ENCODE results near the gene TEX264.
A peak's percentile ranks its signal among the peaks of the same experiment; 100 is the strongest.
"Not testable (repeated sequence)": the region's sequence is repeated elsewhere in the genome, so short reads cannot be mapped to it uniquely, and the experiment has no call there.

Gene TEX264

DNA sequence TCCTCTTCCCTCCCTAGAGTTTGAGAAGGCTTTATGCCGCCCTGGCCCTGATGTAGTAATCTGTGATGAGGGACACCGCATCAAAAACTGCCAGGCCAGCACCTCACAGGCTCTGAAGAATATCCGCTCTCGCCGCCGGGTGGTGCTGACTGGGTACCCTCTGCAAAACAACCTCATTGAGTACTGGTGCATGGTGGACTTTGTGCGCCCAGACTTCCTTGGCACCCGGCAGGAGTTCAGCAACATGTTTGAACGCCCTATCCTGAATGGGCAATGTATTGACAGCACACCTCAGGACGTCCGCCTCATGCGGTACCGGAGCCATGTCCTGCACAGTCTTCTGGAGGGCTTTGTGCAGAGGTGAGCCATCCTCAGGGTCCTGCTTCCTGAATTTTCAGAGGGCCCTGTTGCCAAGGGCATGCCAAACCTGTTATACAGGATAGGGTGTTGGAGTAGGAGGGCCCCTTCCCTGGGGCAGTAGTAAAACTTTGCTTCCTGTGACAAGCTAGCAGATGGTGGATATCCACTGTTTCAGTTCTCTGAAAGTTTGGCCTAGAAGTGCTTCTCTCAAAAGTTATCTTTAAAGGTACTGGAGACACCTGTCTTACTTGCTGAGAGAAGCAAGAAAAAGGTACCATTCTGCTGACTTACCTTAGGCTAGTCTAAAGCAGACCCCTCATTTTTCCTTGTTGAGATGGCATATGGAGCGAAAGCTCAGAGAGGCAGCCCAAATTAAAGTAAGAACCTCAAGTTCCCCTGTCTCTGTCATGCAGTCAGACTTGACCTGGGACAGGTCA is 33.7 kb upstream of the TEX264 start:
- H3K4me3 ChIP-seq (replicated peaks; ENCODE audit: insufficient read depth, low read length) = no peak overlapping the region
- DNase-seq (ENCODE audit: low read depth in 1 of 2, low spot score in 1 of 2) = no peak
- no peaks in the 10 kb centered on the region for H3K27me3 ChIP-seq (ENCODE audit: insufficient read depth, poor library complexity, severe bottlenecking)
- H3K27ac ChIP-seq (replicated peaks) = no peak overlapping the region
- TF ChIP-seq POLR2AphosphoS5 (IDR thresholded peaks at IDR 0.05; ENCODE audit: low read depth) = no peak
- TF ChIP-seq, protein P1, sequence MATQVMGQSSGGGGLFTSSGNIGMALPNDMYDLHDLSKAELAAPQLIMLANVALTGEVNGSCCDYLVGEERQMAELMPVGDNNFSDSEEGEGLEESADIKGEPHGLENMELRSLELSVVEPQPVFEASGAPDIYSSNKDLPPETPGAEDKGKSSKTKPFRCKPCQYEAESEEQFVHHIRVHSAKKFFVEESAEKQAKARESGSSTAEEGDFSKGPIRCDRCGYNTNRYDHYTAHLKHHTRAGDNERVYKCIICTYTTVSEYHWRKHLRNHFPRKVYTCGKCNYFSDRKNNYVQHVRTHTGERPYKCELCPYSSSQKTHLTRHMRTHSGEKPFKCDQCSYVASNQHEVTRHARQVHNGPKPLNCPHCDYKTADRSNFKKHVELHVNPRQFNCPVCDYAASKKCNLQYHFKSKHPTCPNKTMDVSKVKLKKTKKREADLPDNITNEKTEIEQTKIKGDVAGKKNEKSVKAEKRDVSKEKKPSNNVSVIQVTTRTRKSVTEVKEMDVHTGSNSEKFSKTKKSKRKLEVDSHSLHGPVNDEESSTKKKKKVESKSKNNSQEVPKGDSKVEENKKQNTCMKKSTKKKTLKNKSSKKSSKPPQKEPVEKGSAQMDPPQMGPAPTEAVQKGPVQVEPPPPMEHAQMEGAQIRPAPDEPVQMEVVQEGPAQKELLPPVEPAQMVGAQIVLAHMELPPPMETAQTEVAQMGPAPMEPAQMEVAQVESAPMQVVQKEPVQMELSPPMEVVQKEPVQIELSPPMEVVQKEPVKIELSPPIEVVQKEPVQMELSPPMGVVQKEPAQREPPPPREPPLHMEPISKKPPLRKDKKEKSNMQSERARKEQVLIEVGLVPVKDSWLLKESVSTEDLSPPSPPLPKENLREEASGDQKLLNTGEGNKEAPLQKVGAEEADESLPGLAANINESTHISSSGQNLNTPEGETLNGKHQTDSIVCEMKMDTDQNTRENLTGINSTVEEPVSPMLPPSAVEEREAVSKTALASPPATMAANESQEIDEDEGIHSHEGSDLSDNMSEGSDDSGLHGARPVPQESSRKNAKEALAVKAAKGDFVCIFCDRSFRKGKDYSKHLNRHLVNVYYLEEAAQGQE (IDR thresholded peaks at IDR 0.05; ENCODE audit: insufficient replicate concordance, low read depth) = no peak
- no peak for TF ChIP-seq GABPA (IDR thresholded peaks at IDR 0.05; ENCODE audit: low read depth)

DNA sequence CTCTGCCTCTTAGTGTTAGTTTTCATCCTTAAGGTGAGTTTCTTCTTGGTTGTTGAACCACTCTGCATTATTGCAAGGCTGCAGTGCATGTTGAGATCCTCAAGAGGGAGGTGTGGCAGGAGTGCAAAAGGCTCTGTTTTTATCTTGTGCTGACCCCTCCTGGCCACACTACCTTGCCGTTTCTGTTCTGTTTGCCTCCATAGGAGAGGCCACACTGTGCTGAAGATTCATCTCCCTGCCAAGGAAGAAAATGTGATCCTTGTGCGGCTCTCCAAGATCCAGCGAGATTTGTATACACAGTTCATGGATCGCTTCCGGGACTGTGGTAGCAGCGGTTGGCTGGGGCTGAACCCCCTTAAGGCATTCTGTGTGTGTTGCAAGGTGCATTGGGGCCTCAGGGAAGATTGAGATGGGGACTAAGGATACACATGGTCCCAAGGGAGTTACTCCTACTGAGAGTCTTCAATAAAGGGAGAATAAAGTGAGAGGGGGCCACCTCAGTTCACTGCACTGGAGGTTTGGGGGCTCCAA is 33.0 kb upstream of the TEX264 start:
- no peak for TF ChIP-seq POLR2AphosphoS5 (IDR thresholded peaks at IDR 0.05; ENCODE audit: low read depth)
- TF ChIP-seq, protein P2, sequence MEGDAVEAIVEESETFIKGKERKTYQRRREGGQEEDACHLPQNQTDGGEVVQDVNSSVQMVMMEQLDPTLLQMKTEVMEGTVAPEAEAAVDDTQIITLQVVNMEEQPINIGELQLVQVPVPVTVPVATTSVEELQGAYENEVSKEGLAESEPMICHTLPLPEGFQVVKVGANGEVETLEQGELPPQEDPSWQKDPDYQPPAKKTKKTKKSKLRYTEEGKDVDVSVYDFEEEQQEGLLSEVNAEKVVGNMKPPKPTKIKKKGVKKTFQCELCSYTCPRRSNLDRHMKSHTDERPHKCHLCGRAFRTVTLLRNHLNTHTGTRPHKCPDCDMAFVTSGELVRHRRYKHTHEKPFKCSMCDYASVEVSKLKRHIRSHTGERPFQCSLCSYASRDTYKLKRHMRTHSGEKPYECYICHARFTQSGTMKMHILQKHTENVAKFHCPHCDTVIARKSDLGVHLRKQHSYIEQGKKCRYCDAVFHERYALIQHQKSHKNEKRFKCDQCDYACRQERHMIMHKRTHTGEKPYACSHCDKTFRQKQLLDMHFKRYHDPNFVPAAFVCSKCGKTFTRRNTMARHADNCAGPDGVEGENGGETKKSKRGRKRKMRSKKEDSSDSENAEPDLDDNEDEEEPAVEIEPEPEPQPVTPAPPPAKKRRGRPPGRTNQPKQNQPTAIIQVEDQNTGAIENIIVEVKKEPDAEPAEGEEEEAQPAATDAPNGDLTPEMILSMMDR (IDR thresholded peaks at IDR 0.05; ENCODE audit: insufficient read depth, low read length) = peak; percentile 99

DNA sequence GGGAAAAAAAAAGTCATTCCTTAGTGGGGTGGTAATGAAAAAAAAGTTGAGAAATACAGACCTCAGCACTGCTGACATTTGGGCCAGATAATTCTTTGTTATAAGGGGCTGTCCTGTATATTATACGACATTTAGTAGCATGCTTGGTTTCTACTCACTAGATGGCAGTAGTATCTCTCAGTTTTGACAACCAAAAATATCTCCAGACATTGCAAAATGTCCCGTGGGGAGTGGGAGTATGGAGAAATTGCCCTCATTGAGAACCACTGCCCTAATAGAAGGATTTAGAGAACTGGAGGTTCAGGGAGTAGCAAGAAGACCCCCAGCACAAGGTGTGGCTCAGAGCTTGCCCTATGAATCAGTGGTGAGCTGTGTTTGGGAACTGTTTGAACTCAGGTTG is 28.6 kb upstream of the TEX264 start:
- no peak for DNase-seq (ENCODE audit: low read depth in 1 of 2, low spot score in 1 of 2)
- Histone ChIP-seq H3K4me3 (replicated peaks; ENCODE audit: insufficient read depth, low read length) (no peak overlapping the region), H3K27ac (replicated peaks) (no peak overlapping the region)

More for the DNA sequence above, 33.0 kb upstream of the TEX264 start:
- no peaks in the 10 kb centered on the region for H3K27me3 ChIP-seq (ENCODE audit: insufficient read depth, poor library complexity, severe bottlenecking)
- no peak overlapping the region for H3K4me3 ChIP-seq (replicated peaks; ENCODE audit: insufficient read depth, low read length)
- H3K27ac ChIP-seq (replicated peaks) = no peak overlapping the region
- peak; percentile 50 to 78 for DNase-seq (ENCODE audit: low read depth in 1 of 2, low spot score in 1 of 2)

DNA sequence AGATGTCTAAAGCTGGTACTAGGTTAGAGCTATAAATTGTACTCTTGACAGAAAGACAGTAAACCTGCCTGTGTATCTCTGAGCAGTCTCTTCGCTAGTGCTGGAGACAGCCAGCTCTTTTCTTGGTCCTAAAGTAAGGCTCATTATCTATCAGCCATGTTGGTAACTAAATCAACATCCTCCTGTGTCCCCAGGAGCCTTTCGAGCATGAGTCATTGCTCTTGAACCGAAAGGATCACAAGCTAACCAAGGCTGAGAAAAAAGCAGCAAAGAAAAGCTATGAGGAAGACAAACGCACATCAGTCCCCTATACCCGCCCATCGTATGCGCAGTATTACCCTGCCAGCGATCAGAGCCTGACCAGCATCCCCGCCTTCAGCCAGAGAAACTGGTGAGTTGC is 25.0 kb upstream of the TEX264 start:
- H3K27me3 ChIP-seq (ENCODE audit: insufficient read depth, poor library complexity, severe bottlenecking) = no peaks in the 10 kb centered on the region
- H3K4me3 ChIP-seq (replicated peaks; ENCODE audit: insufficient read depth, low read length) = no peak overlapping the region
- TF ChIP-seq, protein P1 (IDR thresholded peaks at IDR 0.05; ENCODE audit: insufficient replicate concordance, low read depth) = no peak
- TF ChIP-seq POLR2AphosphoS5 (IDR thresholded peaks at IDR 0.05; ENCODE audit: low read depth) = no peak
- TF ChIP-seq, protein P2 (IDR thresholded peaks at IDR 0.05; ENCODE audit: insufficient read depth, low read length) = no peak
- no peak for TF ChIP-seq GABPA (IDR thresholded peaks at IDR 0.05; ENCODE audit: low read depth)
- TF ChIP-seq SPI1 (IDR thresholded peaks at IDR 0.05; ENCODE audit: borderline replicate concordance, low read depth) = no peak
- no peak for DNase-seq (ENCODE audit: low read depth in 1 of 2, low spot score in 1 of 2)
- no peak overlapping the region for H3K27ac ChIP-seq (replicated peaks)

More for the DNA sequence above, 28.6 kb upstream of the TEX264 start:
- H3K27me3 ChIP-seq (ENCODE audit: insufficient read depth, poor library complexity, severe bottlenecking) = no peaks in the 10 kb centered on the region
- TF ChIP-seq, protein P2 (IDR thresholded peaks at IDR 0.05; ENCODE audit: insufficient read depth, low read length) = peak; percentile 34
- TF ChIP-seq POLR2AphosphoS5 (IDR thresholded peaks at IDR 0.05; ENCODE audit: low read depth) = no peak

DNA sequence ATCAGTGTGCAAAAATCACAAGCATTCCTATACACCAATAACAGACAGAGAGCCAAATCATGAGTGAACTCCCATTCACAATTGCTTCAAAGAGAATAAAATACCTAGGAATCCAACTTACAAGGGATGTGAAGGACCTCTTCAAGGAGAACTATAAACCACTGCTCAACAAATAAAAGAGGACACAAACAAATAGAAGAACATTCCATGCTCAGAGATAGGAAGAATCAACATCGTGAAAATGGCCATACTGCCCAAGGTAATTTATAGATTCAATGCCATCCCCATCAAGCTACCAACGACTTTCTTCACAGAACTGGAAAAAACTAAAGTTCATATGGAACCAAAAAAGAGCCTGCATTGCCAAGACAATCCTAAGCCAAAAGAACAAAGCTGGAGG is 18.9 kb upstream of the TEX264 start:
- not testable (repeated sequence) for H3K27me3 ChIP-seq (ENCODE audit: insufficient read depth, poor library complexity, severe bottlenecking); H3K27ac ChIP-seq (replicated peaks); DNase-seq (ENCODE audit: low read depth in 1 of 2, low spot score in 1 of 2); H3K4me3 ChIP-seq (replicated peaks; ENCODE audit: insufficient read depth, low read length)

DNA sequence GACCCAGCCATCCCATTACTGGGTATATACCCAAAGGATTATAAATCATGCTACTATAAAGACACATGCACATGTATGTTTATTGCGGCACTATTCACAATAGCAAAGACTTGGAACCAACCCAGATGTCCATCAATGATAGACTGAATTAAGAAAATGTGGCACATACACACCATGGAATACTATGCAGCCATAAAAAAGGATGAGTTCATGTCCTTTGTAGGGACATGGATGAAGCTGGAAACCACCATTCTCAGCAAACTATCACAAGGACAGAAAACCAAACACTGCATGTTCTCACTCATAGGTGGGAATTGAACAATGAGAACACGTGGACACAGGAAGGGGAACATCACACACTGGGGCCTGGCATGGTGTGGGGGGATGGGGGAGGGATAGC is 17.6 kb upstream of the TEX264 start:
- not testable (repeated sequence) for H3K4me3 ChIP-seq (replicated peaks; ENCODE audit: insufficient read depth, low read length); DNase-seq (ENCODE audit: low read depth in 1 of 2, low spot score in 1 of 2); H3K27me3 ChIP-seq (ENCODE audit: insufficient read depth, poor library complexity, severe bottlenecking); H3K27ac ChIP-seq (replicated peaks)

All from HL-60 (cell line).